ENCODE measurements around the gene UNC13A.
"Not testable (repeated sequence)": the region's sequence is repeated elsewhere in the genome, so short reads cannot be mapped to it uniquely, and the experiment has no call there.

- TF ChIP-seq CTCF (IDR thresholded peaks at IDR 0.05; ENCODE audit: insufficient read depth, low read depth, low read length); EZH2 (IDR thresholded peaks at IDR 0.05; ENCODE audit: insufficient read depth, low read length): not testable (repeated sequence)
Observed at GRCh38 chr19:17585395-17585794, 102.8 kb downstream of the UNC13A start.
